AG04450 (cell line): Measurements from ENCODE around the gene ASCC1. TPM values are rescaled to one million over a fixed set of nuclear protein-coding genes. Genes with fewer than 3 reads are reported as not detected.
A peak's percentile ranks its signal among the peaks of the same experiment; 100 is the strongest.

Source experiments
- CTCF ChIA-PET: fragments of 300-600, 350-600 bp; formaldehyde crosslinking; extraction: SDS; loops from one replicate; lab custom pipeline; 2022; ENCODE audit warnings: antibody characterized with exemption, inconsistent platforms; lab: Charles Lee
- POLR2A ChIA-PET: fragments of 350-600 bp; formaldehyde crosslinking; extraction: SDS; loops from one replicate; lab custom pipeline; 2021; ENCODE audit warnings: antibody characterized with exemption, inconsistent platforms; lab: Yijun Ruan, JAX
- DNase-seq: peaks from one replicate; pipeline ENCODE4 v3.0.0-alpha.2; 2011; ENCODE audit warnings: low read depth, low spot score
- H3K27ac ChIP-seq: one replicate; pipeline ENCODE4 v1.5.1; 2012; ENCODE audit warnings: low read depth, low read length, control low read depth
- H3K27me3 ChIP-seq: one replicate; pipeline ENCODE4 v1.6.0; 2012; ENCODE audit warnings: low read length; ENCODE audit not compliant: control insufficient read depth, insufficient read depth
- H3K4me3 ChIP-seq: 2 replicates; pipeline ENCODE4 v1.5.1; 2011; ENCODE audit warnings: mild to moderate bottlenecking, low read depth, low read length, control low read depth
- H3K9me3 ChIP-seq: 2 replicates; pipeline ENCODE4 v1.5.1; 2012; ENCODE audit warnings: low read length; ENCODE audit not compliant: control insufficient read depth, insufficient read depth
- polyA plus RNA-seq: library from polyadenylated mRNA; depleted of rRNA; stranded (reverse); fragments of >200 nt; gene quantifications from 2 replicates; pipeline ENCODE4 v1.2.3, GENCODE V29; 2011
- TF ChIP-seq, protein P1 (sequence below): IDR thresholded peaks from 2 replicates; pipeline ENCODE4 v1.5.1; 2011; ENCODE audit warnings: low read depth, low read length, control low read depth, inconsistent platforms

The ASCC1 gene
- polyA plus RNA-seq, 1 experiment, result 43.7 TPM

DNA sequence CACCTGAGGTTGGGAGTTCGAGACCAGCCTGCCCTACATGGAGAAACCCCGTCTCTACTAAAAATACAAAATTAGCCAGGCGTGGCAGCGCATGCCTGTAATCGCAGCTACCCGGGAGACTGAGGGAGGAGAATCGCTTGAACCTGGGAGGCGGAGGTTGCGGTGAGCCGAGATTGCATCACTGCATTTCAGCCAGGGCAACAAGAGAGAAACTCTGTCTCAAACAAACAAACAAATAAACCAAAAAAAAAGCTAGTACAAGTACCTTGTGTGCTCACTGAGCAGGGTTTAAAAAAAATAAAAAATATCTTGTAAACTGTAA lies 116.5 kb downstream of the ASCC1 start:
- POLR2A ChIA-PET, result no interaction called here
- Histone ChIP-seq H3K27me3 (no peaks in the 10 kb centered on the region), H3K4me3 (no peak overlapping the region), H3K9me3 (no peaks in the 10 kb centered on the region), H3K27ac (no peak overlapping the region)
- no peak for DNase-seq
- CTCF ChIA-PET, result no interaction called here
- TF ChIP-seq, protein P1, sequence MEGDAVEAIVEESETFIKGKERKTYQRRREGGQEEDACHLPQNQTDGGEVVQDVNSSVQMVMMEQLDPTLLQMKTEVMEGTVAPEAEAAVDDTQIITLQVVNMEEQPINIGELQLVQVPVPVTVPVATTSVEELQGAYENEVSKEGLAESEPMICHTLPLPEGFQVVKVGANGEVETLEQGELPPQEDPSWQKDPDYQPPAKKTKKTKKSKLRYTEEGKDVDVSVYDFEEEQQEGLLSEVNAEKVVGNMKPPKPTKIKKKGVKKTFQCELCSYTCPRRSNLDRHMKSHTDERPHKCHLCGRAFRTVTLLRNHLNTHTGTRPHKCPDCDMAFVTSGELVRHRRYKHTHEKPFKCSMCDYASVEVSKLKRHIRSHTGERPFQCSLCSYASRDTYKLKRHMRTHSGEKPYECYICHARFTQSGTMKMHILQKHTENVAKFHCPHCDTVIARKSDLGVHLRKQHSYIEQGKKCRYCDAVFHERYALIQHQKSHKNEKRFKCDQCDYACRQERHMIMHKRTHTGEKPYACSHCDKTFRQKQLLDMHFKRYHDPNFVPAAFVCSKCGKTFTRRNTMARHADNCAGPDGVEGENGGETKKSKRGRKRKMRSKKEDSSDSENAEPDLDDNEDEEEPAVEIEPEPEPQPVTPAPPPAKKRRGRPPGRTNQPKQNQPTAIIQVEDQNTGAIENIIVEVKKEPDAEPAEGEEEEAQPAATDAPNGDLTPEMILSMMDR, result no peak

DNA sequence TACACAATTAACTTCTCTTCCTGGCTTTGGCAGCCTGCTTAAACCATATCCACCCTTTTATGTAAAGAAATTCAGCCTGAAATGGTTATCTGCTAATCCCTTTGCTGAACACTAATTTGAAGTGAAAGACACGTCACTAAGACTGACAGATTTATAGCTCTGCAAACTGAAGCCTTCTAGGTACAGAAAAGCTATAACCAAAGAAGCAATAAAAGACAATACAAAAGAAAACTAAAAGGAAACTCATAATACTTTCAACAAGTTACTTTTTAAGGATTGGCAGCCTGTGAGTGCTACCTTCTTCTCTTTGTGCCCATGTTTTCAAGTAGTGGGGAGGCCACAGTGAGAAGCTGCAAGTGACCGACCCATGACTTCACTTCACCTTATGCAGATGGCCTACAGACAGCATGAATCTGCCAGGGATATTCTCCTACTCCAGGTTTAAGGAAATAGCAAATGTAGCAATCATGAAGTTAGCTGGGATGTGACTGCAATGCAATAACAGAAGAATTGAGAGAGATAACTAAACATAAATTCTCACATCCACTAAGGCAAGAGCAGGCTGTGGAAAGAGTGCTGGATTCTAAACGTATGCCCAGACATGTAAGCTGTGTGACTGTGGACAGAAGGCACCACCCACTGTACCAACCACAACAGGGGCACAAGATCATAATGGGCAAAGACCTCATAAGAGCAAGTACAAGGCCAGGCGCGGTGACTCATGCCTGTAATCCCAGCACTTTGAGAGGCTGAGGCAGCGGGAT lies 117.1 kb downstream of the ASCC1 start:
- Histone ChIP-seq H3K4me3 (no peak overlapping the region), H3K9me3 (no peaks in the 10 kb centered on the region), H3K27ac (no peak overlapping the region), H3K27me3 (no peaks in the 10 kb centered on the region)
- no peak for DNase-seq
- TF ChIP-seq, protein P1, result no peak
- CTCF ChIA-PET, result interaction anchor here (0.6 to 0.8 kb wide), 2 partner anchors 73 to 202 kb away, joined by 3 read pairs; no protein-coding TSS in a partner anchor
- POLR2A ChIA-PET, result no interaction called here

GRCh38 chr10:72098301-72098835 lies 117.7 kb downstream of the ASCC1 start:
- CTCF ChIA-PET, result interaction anchor here (0.6 to 0.8 kb wide), 2 partner anchors 74 to 202 kb away, joined by 3 read pairs; no protein-coding TSS in a partner anchor
- H3K4me3 ChIP-seq, result no peak overlapping the region
- DNase-seq, result no peak
- H3K27me3 ChIP-seq, result no peaks in the 10 kb centered on the region
- H3K27ac ChIP-seq, result no peak overlapping the region
- TF ChIP-seq, protein P1, result no peak
- H3K9me3 ChIP-seq, result no peaks in the 10 kb centered on the region
- POLR2A ChIA-PET, result no interaction called here

GRCh38 chr10:72097448-72098300 lies 118.4 kb downstream of the ASCC1 start:
- Histone ChIP-seq H3K9me3 (no peaks in the 10 kb centered on the region), H3K4me3 (no peak overlapping the region), H3K27ac (no peak overlapping the region), H3K27me3 (no peaks in the 10 kb centered on the region)
- TF ChIP-seq, protein P1, result no peak
- CTCF ChIA-PET, result no interaction called here
- POLR2A ChIA-PET, result no interaction called here
- DNase-seq, result peak; percentile 72
